ENCODE results near the gene S100A4.

DNA sequence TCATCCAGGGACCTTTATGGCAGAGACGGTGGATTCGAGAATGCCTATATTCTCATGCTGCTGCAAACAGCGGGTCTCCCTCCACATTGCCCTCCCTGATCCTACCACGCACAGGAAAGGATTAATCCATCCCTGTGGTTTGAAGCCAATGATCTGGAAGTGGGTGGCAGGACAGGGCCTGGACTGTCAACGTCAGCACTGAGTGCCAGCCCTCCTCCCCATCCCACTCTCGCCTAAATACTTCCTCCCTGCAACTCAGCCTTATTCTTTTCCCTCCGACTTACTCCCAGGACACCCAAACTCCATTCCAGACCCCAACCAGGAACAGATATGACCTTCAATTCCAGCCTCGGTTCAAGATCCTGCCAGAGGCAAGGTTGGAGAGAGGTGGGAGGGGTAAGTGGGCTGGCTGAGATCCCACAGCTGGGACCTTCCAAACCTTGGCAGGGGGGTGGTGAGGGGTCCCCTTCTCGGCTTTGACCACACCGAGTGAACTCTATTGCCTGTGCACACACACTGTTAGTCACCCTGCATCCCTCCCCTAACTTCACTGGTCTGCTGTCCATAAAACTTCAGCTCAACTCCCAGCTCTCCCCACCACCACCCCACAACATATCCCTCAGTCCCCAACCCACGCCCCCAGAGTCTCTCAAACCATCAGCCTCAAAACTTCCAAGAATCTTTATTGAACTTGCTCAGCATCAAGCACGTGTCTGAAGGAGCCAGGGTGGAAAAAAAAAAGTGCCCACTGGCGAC lies 2.5 kb downstream of the S100A4 start:
- TF ChIP-seq, protein P1, sequence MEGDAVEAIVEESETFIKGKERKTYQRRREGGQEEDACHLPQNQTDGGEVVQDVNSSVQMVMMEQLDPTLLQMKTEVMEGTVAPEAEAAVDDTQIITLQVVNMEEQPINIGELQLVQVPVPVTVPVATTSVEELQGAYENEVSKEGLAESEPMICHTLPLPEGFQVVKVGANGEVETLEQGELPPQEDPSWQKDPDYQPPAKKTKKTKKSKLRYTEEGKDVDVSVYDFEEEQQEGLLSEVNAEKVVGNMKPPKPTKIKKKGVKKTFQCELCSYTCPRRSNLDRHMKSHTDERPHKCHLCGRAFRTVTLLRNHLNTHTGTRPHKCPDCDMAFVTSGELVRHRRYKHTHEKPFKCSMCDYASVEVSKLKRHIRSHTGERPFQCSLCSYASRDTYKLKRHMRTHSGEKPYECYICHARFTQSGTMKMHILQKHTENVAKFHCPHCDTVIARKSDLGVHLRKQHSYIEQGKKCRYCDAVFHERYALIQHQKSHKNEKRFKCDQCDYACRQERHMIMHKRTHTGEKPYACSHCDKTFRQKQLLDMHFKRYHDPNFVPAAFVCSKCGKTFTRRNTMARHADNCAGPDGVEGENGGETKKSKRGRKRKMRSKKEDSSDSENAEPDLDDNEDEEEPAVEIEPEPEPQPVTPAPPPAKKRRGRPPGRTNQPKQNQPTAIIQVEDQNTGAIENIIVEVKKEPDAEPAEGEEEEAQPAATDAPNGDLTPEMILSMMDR (conservative IDR thresholded peaks at IDR 0.05 in 1 of 2, IDR thresholded peaks at IDR 0.05 in 1 of 2; ENCODE audit: extremely low read depth in 1 of 2, insufficient read depth in 1 of 2, low read depth in 1 of 2, low read length in 2 of 2), result no peak
- TF ChIP-seq EZH2 (IDR thresholded peaks at IDR 0.05; ENCODE audit: borderline replicate concordance, low read length), result no peak
